Right kidney (tissue), 1 donor: ENCODE measurements around the gene EXOC6.
"Not testable (repeated sequence)": the region's sequence is repeated elsewhere in the genome, so short reads cannot be mapped to it uniquely, and the experiment has no call there.

Experiments used
- DNase-seq: peaks from one replicate; pipeline ENCODE4 v3.0.0-alpha.2; 2016

The EXOC6 gene

DNA sequence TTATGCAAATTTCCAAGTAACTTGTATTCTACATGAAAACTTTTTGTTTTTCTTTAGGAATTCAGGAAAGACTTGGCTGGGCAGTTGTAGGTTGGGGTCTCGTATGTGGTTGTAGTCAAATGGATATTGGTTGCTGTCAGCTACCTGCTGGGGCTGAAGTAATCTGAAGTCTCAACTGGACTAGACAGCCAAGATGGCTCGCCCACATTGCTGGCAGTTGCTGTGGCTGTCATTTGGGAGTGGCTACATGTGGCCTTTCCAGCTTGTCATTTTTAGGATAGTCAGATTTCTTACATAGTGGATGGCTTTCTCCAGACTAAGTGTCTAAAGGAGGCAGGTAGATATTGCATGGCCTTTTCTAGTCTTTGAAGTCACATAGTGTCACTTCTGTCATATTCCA is 32.6 kb downstream of the EXOC6 start:
- no peak for DNase-seq

DNA sequence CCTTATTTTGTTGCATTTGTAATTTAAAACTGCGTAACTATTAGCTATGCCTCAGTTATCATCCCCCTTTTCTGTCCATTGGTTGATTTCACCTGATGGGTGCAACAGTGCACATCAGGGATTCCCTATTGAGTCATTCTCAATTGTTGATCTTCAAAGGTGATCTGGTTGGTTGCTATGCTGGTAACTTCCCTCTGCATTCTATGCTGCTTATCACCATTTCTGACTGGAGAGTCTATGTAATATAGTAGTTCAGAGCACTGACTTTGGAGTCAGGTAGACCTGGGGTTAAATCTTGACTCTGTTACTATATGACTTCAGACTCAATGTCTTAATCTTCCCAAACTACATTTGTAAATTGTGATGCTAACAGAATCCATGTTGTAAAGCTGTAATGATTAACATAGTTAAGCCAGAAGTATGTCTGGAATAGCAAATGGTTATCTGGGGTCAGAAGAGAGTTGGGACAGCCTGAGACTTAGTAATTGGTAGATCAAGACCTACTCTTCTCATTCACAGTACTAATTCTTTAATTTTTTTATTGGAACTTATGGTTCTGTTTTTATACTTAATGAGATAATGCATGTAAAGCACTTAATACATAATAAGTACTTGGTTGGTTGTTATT is 38.1 kb downstream of the EXOC6 start:
- no peak for DNase-seq

DNA sequence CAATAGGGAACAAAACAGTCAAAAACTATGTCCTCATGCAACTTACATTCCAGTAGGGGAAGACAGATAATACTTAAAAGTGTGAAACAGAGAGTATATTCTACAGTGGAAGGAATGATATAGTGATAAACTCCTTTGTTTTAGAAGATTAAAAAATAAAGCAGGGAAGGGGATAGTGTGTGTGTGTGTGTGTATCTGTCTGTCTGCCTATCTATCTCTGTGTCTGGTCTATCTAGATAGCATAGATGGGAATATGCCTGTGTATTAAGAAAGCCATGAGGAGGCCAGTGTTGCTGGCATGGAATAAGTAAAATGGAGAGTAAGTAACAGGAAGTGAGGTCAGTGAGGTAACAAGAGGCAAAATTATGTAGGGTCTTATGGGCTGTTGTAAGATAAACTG is 42.2 kb downstream of the EXOC6 start:
- DNase-seq = no peak

DNA sequence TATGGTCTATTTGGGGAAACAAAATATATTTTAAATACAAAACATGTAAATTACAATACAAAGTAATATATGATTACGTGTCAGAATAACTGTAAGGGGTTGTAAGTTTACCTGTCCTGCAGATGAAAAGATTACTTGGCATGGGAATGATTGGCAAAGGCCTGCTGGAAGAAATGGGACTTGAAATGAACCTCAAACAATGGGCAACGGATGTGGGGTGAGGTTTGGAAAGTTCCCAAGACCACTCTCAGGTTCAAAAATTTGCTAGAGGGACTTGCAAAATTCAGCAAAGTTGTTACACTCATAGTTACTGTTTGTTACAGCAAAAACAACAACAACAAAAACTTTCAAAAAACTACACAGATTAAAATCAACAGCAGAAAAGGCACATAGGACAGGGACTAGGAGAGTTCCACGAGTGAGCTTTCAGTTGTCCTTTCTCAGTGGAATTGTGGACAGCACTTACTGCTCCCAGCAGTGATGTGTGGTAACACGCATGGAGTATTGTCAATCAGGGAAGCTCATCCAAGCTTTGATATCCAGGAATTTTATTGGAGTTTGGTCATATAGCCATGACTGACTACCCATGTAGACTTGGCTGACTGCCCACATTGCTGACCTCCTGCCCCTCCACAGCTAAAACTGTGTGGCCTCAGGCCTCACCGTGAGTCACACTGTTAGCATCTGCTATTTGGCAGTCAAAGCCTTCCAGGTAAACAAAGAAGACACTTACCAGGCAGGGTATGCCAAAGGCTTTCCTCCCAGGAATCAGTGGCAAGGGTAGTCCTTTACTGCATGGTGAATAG is 43.8 kb downstream of the EXOC6 start:
- DNase-seq = no peak

DNA sequence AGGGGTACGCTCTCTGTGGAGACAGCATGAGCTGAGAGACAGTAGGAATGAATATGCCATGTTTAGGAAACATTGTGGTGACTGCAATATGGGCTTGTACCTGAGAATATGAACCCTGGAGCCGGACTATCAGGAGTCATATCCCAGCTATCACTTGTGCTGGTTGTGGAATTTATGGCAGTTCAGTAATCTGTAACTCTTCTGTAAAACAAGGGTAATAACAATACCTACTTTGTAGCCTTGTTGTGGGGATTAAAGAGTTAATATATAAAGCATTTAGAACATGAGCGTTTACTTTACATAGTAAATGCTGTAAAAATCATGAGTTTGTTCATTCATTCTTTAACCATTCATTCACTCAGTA is 44.4 kb downstream of the EXOC6 start:
- DNase-seq = no peak

DNA sequence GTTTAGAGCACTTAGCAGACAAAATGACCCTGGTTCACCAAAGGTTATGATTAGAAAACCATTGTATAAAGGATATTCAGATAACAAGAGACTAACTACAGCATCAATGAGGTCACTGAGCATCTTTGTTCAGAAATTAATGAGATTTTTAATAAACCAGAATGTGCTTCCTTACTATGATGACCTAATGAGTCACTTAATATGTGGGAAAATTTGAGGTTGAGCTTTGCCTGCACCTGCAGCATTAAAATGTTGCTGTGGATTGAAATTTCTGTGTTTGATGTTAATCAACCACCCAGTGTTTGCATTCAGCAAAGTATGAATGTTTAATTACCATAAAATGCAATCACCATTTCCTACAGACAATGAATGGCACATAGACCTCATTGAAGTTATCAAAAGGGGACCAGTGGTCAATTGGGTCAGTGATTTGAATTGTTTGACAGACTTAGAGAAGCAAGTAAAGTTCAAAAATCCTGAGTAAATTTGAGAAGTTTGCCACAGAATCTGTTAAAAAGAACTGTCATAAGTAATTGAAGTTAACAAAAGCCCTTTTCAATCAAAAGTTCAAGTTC is 45.8 kb downstream of the EXOC6 start:
- no peak for DNase-seq

DNA sequence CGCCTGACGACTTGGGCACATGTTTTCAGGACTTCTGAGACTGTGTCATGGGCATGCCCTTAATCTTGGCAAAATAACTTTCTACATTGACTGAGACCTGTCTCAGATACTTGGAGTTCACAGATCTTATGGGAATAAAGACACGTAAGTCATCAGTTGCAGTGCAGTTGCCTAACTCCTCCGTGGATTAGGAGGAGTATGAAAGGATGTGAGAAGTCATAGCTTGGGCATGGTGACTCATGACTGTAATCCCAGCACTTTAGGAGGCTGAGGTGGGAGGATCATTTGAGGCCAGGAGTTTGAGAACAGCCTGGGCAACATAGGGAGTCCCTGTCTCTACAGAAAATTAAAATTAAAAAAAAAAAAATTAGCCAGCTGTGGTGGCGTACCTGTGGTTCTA is 49.6 kb downstream of the EXOC6 start:
- no peak for DNase-seq

GRCh38 chr10:92901819-92902251 is 53.5 kb downstream of the EXOC6 start:
- no peak for DNase-seq

DNA sequence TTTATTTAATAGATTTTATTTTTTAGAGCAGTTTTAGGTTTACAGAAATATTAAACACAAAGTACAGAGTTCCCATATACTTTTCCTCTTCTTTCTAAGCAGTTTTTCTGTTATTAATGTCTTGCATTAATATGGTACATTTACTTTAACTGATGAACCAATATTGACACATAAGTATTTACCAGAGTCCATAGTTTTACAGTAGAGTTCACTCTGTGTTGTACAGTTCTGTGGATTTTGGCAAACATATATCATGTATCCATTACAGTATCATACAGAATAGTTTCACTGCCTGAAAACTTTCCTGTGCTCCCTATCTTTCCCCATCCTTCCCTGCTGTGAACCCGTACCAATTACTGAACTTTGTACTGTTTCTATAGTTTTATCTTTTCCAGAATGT is 55.3 kb downstream of the EXOC6 start:
- DNase-seq = no peak

GRCh38 chr10:92907280-92907679 is 59.0 kb downstream of the EXOC6 start:
- no peak for DNase-seq

DNA sequence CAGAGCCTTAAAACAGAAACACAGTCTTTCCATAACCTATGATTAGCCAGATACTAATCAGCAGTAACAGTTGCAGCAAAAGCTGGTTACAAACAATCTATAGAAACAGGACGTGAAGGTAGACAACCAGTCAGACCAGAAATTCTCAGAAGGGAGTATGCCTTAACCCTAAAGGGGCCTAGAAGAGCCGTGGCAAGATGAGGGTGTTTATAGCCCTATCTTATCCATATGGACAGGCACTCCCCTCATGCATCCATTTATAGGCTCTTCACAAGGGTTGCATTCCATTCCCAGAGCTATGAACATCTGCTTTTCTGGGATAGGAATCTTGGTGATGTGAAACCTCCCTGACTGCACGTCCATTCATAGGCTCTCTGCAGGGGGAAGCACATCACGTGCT is 64.3 kb downstream of the EXOC6 start:
- not testable (repeated sequence) for DNase-seq

DNA sequence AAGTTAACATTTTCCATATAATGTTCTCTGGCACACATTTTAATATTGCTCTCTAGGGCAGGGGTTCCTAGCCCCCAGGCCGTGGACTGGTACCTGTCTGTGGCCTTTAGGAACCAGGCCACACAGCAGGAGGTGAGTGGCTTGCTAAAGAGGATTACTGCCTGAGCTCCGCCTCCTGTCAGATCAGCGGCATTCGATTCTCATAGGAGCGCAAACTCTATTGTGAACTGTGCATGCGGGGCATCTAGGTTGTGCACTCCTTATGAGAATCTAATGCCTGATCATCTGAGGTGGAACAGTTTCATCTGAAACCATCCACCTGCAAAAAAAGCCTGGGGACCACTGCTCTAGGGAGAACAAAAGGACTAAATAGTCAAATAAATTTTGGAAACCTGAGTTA is 65.7 kb downstream of the EXOC6 start:
- no peak for DNase-seq

DNA sequence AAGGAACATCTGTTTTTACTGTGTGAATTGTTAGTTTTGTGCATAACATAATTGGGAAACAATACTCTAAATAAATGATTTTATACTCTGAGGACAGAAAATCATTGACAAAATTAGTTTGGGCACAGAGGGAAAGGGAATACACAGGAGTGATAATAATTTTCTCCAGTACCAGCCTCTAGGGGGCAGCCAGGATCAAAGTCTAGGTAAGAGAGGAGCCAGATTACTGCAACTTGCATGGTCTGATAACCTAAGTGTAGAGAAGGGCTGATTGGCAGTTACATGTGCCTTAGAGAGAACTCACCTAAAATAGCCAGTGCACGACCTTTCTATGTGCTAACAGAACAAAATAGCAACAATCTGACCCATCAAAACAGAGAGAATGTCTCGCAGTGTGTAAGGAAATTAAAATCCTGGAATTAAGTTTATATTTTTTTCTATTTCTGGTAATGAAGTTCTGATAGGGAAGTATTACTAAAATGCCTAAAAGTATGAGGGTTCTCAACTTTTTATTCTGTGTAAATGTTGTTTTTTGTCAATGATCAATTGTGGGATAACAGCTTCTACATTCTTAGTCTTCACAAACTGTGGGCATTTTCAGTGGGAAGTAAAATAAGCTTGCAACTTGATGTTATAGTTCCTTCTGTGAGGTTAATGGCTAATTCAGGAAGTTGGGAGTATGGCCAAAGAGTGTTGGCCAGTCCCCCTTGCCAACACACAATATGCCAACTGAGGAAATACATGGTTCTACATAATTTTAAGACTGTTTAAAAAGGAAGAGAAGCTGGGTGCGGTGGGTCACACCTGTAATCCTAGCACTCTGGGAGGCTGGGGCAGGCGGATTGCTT is 66.4 kb downstream of the EXOC6 start:
- DNase-seq = no peak

GRCh38 chr10:92915892-92916291 is 67.6 kb downstream of the EXOC6 start:
- no peak for DNase-seq

DNA sequence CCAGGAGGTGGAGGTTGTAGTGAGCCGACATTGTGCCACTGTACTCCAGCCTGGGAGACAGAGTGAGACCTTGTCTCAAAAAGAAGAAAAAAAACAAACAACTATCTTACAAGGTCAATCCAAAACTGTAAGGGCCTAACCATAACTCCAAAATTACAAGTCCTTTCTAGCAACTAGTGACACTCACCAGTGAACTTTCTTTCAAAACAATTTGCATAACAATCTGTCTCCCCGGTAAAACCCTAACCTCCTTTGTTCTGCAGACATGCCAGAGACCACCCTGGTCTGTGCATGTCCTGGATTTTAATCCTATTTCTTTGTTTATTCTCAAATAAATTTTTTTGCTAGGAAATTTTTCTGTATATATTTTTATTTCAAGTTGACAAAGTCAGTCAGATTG is 68.1 kb downstream of the EXOC6 start:
- no peak for DNase-seq

DNA sequence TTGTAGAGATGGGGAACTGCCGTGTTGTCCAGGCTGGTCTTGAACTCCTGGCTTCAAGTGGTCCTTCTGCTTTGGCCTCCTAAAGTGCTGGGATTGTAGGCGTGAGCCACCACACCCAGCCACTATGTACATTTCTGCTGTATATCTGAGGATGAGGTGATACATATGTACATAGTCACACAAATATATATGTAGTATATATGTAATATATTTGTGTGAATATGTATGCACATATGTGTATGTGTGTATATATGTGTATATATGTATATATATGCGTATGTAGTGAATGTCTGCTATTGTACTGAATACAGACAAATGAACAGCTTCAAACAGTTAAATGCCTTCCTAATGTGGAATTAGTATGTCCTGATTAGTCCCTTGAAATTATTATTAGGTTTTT is 70.3 kb downstream of the EXOC6 start:
- no peak for DNase-seq

GRCh38 chr10:92920866-92921265 is 72.5 kb downstream of the EXOC6 start:
- no peak for DNase-seq

GRCh38 chr10:92923416-92923815 is 75.1 kb downstream of the EXOC6 start:
- DNase-seq = no peak

DNA sequence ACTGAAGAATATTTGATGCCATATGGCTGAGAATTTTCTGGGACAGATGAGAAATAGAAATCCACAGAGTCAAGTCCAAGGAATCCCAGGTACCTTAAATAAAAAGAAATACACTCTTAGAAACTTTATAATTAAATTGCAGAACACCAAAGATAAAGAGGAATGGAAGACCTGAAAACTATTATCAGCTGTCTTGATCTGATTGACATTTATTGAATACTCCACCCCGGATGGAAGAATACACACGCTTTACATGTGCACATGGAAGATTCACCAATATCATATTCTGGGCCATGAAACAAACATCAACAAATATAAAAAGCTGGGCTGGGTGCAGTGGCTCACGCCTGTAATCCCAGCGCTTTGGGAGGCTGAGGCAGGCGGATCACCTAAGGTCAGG is 81.6 kb downstream of the EXOC6 start:
- no peak for DNase-seq

DNA sequence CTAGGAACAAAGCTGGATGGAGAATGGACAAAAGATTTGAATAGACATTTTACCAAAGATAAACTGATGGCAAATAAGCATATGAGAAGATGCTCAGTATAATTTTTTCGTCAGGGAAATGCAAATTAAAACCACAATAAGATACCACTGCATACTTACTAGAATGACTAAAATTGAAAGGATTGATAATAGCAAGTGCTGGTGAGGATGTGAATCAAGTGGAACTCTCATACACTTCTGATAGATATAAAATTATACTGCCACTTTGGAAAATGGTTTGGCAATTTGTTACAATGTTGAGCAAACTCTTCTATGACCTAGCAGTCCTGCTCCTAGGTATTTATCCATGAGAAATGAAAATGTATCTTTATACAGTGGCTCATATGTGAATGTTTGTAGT is 83.3 kb downstream of the EXOC6 start:
- DNase-seq = no peak

DNA sequence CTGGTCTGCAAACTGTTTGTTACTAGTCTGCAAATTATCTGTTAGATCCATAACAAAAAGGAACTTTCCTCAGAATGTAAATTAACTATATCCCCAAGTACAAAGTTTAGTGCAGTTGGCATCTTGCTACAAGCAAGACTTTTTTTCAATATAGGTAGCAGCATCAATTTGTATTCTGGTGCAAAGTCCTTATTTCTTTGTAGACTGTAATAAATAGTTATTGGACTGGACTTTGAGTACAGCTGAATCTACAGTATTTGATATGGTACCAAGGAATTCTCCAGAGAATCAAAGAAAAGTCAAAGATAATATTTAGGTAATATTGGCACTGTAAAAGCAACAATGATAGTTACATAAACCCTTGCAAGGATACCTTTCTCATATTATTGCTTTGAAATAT is 89.6 kb downstream of the EXOC6 start:
- no peak for DNase-seq

DNA sequence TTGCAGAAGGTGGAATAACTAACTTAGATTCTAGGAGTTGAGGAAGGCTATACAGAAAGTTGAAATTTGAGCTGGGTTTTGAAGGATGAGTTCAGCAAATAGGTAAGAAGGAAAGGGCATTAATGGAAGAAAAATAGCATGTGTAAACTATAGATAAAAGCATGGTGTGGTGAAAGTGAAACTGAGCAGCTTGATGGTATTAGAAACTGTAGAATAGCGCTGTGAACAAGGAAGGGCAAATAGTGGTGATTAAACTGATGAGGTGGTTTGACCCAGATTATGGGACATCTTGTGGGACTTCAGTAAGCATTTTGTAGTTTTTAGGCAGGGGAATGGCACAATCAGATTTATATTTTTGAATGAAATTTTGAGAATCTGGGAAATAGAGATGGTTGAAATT is 90.5 kb downstream of the EXOC6 start:
- no peak for DNase-seq

DNA sequence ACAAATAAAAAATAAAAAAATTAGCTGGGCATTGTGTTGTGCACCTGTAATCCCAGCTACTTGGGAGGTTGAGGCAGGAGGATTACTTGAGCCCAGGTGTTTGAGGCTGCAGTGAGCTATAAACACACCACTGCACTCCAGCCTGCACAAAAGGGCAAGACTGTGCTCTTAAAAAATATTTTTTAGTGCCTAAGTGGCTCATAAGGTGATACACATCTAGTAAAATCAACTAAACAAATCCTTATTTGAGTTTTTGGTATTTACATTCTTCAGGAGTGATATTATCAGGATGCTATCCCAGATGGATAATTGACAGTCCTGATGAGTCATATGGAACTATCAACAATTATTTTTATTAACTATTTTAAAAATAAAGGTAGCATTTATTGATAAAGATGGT is 93.9 kb downstream of the EXOC6 start:
- DNase-seq = no peak
